ENCODE measurements around the gene DOC2A.
"Not testable (repeated sequence)": the region's sequence is repeated elsewhere in the genome, so short reads cannot be mapped to it uniquely, and the experiment has no call there.

DOC2A gene

DNA sequence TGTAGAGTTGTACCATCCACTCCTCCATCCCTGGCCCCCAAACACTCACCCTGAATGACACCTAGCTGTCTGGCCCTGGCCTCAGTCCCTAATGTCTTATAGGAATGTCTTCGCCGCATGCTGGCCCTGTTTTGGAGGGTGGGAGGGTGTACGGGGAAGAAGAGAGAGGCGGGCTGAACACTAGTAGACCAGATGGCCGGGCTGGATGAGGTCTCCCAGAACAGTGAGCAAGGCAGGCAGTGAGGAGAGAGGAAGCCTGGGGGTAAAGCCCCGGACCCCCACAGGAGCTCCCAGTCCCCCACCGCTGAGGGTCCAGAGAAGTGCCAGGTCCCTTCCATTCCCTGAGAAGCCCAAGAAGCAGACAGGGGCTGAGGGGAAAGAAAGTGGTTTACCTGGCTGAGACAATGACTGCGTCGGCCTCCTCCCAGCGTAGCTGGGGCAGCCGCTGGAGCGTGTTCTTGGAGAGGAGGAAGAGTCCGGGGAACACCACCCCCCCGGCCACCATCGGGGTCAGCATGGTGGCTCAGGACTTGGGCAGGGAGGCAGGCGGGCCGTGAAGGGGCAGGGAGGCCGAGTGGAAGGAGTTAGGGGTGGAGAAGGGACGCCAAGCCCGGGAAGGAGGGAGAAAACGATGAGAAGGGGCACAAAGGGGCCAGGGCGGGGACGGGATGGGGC, 19.3 kb upstream of the DOC2A start:
- no peak for DNase-seq
- intact Hi-C loops (cut with DNase I): no loop called here

DNA sequence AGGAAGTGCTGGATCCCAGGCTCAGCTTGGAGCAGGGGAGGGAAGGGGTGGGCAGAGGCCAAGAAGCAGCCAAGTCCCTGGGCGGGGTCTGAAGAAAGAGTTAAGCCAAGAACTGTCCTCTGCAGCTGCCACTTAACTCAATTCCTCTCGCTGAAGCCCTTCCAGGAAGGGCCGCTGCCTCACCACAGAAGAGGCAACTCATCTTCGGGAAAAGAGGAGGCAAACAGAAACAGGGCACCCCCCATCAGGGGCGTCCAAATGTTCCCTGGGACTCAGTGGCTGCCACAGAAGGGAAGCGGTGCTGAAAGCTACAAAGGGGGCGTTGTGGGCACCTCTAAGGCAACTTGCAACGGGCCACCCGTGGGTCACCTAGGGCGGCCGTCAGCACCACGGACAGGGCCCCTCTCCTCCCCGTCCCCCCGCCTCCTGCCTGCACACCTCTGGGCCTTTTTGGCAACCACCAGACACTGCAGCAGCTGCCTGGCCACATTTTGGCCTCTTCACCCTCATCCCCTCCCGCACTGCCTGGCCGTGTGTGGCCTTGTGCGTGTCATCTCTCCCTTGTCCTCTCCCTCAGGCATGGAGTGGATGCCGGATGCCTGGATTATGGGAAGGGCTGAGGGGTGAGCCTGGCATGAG, 17.7 kb upstream of the DOC2A start:
- intact Hi-C loops (cut with DNase I): no loop called here
- DNase-seq: no peak

DNA sequence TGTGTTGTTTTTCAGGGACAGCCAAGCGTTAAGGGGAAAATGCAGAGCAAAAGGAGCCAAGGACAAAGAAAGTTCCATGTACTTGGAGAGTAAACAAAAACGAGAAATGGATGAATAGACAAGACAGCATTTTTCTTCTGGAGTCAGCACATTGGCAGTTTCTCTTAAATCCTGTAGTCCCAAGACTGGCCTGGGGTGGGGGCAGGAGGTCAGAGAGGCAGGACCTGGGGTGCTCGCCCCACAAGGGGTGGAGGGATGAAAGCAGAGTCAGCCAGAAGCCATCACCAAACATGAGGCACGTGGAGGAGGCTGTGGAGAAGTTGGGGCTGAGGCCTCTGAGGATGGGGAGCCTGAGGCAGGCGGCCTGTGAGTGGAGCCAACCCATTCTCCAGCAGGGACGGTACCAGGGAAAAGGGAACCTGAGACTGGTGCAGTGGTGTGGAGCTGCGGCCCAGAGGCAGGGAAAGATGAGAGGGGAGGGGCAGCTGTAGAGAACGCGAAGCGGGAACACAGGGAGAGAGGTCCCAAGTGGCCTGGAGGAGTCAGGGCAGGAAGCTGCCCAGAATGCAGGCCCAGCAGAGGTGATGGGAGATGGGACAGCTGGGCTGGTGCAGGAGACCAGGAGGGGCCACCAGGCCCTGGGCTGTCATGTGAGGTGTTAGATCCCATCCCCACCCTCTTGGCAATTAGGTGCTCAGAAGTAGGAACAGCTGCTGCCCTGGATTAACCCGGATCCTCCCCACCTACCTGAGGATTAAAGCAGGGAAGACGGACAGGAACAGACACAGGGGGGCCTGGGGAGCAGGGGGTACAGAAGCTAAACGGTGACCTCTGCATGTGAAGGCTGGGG, 17.0 kb upstream of the DOC2A start:
- DNase-seq: no peak
- intact Hi-C loops (cut with DNase I): no loop called here

DNA sequence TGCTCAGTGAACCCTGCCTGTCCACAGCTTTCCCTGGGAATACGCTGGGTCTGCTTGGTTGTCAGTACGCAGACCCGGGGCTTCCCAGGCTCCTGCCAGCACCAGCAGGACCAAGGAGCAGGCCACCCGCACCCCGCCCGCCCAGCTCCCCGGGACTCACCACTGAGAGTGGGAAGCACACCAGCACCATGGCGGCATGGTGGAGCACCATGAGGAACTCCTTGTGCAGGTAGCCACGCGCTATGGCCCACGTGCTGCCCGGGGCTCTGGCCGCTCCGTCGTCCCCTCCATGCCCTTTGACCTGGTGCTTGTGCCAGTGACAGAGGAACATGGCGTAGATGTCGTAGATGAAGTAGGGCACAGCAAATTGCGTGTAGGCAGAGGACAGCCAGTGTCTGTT, 15.6 kb upstream of the DOC2A start:
- intact Hi-C loops (cut with DNase I): no loop called here

DNA sequence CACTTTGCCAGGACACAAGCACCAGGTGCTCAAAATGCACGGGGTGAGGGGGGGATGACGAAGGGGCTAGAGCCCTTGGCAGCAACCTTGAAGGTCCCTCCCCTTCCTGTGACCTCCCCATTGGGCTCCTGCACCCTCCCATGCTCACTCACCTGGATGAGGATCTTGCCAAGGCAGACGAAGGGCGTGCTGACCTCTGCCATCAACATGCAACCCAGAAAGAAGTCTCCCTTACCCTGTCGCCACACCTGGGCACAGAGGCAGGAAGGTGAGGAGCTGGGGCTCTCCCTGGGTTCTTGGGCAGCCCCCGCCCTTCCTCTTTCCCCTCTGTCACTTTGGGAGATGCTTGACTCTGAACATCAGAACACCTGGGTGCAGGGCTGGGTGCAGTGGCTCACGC, 14.7 kb upstream of the DOC2A start:
- intact Hi-C loops (cut with DNase I): no loop called here

More for the DNA sequence above, 15.6 kb upstream of the DOC2A start:
- DNase-seq: no peak

DNA sequence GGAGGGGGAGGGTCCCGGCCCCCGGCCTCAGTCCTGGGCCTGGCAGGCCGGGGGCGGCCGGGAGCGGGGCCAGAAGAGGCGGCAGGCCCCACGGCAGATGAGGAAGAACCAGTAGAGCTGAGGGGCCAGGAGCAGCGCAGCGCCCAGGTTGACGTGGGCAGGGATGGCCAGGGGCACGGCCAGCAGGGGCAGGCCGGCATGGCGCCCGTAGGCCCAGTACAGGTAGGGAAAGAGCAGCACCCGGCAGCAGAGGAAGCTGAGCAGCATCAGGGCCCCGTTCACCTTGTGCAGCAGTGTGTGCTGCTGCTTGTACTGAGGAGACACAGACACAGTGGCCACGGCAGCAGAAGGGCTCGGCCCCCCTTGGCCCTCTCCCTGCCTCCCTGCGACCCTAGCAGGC, 14.3 kb upstream of the DOC2A start:
- DNase-seq: no peak
- intact Hi-C loops (cut with DNase I): no loop called here

More for the DNA sequence above, 14.7 kb upstream of the DOC2A start:
- DNase-seq: no peak

DNA sequence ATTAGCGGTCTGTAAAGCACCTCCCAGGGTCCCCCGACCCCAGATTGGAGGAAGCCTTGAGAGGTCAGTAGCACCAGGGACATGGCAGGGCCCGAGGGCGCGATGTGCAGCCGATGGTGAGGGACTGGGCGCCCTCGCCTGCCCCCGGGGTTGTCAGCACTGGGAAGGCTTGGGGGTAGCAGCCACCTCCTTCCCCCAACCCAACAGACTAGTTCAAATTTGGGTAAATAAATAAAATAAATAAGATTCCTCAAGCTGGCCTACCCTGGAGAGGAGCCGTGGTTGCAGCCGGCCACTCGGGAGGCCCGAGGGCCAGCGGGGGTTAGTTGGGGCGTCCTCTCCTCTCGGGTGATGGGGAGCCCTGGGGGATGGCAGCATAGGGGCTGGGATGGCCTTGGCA, 13.6 kb upstream of the DOC2A start:
- DNase-seq: no peak

DNA sequence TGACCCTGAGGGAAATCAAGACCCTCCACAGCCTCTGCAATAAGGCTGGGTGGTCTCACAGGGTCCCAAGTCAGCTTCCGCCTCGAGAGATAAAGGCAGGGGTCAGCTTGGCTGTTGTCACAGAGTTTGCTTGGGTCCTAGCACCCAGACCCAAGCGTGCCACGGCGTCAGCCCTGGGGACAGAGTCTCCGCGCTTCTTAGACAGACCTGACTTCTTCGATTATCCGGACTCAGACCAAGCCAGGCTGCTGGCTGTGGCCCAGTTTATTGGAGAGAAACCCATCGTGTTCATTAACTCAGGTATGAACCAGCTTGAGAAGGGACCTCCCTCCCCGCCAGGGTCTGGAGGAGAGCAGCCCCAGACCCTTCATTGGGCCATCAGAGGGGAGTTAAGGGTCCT, 12.8 kb upstream of the DOC2A start:
- DNase-seq: no peak
- intact Hi-C loops (cut with DNase I): no loop called here

More for the DNA sequence above, 13.6 kb upstream of the DOC2A start:
- intact Hi-C loops (cut with DNase I): no loop called here

DNA sequence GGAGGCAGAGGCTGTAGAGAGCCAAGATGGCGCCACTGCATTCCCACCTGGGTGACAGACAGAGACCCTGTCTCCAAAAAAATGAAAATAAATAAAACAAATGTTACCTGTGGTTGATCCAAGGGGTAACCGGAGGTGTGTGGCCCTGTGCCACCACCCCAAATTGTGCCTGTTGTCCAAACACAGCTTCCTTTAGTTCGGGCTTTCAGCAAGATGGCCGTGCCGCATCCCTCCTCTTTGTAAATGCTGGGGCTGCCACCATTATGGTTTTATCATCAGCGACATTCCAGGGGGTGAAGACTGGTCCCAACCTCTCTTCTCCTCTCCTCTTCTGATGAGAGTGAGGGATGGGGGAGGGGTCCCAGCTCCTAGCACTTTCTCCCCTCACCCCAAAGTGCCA, 12.1 kb upstream of the DOC2A start, which contains the start of gene C16orf92:
C16orf92 (plus strand) TSS at position 312 of the 400 bp plus-strand sequence. CDS start 143 bp downstream, outside the sequence.
- intact Hi-C loops (cut with DNase I): no loop called here
- no peak for DNase-seq

DNA sequence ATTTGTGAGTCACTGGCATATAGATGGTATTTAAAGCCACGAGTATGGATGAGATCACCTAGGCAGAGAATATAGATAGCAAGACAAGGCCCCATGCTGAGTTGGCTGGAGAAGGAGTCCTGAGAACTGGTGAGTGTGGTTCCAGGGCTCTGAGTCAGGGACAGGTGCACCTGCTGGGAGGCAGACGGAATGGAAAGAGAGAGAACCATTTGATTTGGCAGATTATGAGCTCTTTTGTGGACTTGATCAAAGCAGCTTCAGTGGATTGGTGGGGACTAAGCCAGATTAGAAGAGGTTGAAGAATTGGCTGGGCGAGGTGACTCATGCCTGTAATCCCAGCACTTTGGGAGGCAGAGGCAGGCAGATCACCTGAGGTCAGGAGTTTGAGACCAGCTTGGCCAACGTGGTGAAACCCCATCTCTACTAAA, 7.9 kb upstream of the DOC2A start:
- intact Hi-C loops (cut with DNase I): no loop called here
- no peak for DNase-seq

DNA sequence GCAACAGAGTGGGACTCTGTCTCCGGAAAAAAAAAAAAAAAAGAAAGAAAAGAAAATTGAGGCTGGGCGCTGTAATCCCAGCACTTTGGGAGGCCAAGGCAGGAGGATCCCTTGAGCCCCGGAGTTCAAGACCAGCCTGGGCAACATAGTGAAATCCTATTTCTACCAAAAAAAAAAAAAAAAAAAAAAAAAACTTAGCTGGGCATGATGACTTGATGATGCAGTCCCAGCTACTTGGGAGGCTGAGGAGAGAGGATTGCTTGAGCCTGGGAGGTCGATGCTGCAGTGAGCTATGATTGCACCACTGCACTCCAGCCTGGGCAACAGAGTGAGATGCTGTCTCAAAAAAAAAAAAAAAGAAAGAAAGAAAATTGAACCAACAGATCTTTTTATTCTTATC, 7.1 kb upstream of the DOC2A start:
- intact Hi-C loops (cut with DNase I); DNase-seq: not testable (repeated sequence)

DNA sequence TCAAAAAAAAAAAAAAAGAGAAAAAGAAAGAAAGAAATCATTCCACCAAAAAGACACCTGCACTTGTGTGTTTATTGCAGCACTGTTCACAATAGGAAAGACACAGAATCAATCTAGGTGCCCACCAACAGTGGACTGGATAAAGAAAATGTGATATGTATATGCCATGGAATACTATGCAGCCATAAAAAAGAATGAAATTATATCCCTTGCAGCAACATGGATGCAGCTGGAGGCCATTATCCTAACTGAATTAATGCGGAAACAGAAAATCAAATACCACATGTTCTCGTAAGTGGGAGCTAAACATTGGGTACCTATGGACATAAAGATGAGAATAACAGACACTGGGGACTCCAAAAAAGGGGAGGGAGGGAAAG, 6.4 kb upstream of the DOC2A start:
- no peak for DNase-seq
- intact Hi-C loops (cut with DNase I): no loop called here

DNA sequence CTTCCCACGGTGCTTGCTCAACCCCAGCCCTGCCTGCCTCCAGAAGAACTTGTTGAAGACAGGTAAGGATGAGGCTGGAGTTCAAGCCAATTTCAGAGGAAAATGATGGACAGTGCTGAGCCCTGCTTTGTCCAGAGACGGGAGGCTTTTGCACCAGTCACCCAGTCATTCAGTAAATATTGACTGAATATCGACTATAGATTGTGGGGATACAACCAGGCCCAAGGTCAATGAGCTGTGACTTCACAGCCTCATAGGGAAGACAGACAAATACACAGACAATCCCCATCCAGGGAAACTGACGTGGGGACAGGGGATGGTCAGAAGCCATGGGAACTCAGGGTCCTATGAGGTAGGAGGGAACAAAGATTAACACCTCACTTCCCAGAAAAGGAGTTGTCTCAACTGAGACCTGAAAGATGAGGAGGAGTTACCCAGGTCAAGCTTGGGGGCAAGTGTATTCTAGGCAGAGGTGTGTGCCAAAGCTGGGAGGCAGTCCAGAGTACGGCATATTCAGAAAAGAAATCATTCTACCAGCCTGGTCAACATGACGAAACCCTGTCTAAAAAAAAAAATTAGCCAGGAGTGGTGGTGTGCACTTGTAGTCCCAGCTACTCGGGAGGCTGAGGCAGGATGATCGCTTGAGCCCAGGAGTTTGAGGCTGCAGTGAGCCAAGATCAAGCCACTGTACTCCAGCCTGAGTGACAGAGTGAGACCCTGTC, 5.9 kb upstream of the DOC2A start:
- DNase-seq: no peak
- intact Hi-C loops (cut with DNase I): no loop called here

DNA sequence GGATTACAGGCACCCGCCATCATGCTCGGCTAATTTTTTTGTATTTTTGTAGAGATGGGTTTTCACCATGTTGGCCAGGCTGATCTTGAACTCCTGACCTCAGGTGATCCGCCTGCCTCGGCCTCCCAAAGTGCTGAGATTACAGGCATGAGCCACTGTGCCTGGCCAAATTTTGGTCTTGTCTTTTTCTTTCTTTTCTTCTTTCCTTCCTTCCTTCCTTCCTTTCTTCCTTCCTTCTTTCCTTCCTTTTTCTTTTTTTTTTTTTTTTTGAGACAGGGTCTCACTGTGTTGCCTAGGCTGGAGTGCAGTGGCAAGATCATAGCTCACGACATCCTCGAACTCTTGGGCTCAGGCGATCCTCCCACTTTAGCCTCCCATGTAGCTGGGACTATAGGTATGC, 4.6 kb upstream of the DOC2A start:
- DNase-seq; intact Hi-C loops (cut with DNase I): not testable (repeated sequence)

DNA sequence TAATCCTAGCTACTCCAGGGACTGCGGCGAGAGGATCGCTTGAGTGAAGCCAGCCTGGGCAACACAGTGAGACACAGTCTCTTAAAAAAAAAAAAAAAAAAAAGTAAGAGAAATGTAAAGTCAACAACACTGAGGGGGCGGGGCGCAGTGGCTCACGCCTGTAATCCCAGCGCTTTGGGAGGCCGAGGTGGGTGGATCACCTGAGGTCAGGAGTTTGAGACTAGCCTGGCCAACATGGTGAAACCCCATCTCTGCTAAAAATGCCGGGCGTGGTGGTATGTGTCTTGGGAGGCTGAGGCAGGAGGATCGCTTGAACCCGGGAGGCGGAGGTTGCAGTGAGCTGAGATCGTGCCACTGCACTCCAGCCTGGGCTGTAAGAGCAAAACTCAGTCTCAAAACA, 1.8 kb upstream of the DOC2A start:
- intact Hi-C loops (cut with DNase I); DNase-seq: not testable (repeated sequence)

DNA sequence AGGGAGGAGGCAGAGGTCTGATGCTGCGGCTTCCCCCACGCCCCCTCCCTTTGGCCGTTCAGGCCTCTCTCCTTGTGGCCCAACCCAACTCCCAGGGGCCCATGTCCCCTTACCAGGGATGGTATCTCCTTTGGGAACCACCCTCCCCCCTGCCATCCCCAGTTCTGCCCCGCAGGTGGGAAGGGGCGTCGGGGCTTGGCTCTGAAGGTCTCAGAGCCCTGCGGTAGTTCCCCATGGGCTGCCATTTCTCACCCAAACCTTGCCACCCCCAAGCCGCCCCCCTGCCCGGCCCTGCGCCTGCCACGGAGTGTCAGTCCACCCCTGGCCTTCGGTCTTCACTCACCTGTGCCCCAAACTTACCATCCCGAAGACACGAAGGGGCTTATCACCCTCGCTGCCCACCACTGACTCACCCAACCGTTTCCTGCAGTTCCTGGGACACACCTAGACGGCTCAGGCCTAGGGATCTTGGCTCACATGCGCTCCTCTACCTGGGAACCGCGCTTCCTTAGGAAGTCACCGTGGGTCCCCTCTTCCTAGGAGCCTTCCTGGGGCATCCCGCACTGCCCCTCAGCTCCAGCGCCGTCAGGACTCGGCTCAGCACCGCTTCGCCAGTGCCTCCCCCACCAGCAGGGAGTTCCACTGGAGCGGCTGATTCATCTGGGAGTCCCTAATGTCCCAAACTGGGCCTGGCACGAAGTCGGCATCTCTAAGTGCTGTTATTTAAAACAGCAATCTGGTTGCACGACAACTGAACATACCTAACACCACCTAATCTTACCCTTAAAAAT, 1.1 kb upstream of the DOC2A start:
- intact Hi-C loops (cut with DNase I): no loop called here
- no peak for DNase-seq

DNA sequence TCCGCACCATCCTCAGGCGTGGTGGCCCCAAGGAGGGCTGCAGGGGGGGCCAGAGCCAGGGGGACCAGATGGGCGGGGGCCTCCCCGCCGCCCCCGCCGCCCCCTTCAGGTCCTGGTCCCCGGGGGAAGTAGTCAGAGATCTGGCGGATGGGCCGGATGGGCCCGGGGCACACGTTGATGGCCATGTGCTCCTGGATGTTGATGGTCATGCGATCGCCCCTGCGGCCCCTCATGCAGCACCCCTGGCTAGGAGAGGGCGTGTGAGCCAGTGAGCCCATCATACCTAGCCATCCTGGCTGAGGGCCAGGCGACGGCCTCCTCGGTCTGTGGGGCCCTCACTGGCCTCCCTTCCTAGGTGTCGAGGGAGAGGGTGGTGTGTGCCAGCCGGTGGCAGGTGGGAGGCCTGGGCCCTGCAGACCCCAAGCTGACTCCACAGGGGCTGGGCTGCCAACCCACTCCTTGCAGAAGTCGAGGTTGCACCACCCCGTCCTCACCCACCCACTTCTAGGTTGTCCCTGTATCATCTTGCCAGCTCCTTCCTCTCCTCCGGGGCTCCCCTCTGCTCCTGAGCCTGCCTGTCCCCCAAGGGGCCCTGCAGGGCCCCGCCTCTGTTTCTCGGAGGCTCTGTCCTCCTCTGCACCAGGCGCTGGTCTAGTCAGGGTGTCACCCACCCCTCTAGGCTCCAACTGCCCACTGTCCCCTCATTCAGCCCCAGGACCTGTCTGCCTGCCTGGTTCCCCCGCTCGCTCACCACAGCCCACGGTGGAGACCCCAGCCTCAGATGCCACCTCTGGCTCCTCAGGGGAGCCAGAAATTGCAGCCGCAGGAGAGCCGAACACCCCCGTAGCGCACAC, 610 bp downstream of the DOC2A start:
- DNase-seq: no peak
- intact Hi-C loops (cut with DNase I): no loop called here
